K562 (cell line): ENCODE results near the gene SNX25. TPM values are rescaled to one million over a fixed set of nuclear protein-coding genes. Genes with fewer than 3 reads are reported as not detected.
A peak's percentile ranks its signal among the peaks of the same experiment; 100 is the strongest.

Experiments used
- CXXC5 ChIP-seq: fragments of 250-450 bp; sonication (Bioruptor Pico); IDR thresholded peaks from 2 replicates; pipeline ENCODE4 v1.8.0; 2022; ENCODE audit warnings: inconsistent platforms, mild to moderate bottlenecking, moderate library complexity
- SAFB2 ChIP-seq: fragments of 200-400 bp; formaldehyde crosslinking; IDR thresholded peaks from 2 replicates; pipeline ENCODE4 v1.6.1; 2018; ENCODE audit warnings: borderline replicate concordance, low read length, low read depth, moderate library complexity; ENCODE audit not compliant: severe bottlenecking
- UBTF ChIP-seq, 2 experiments: IDR thresholded peaks; 2 replicates each; pipeline ENCODE4 v1.6.1; 2012; ENCODE audit warnings: improper control_type of control experiment in 2 of 2, low read depth in 2 of 2, low read length in 2 of 2, borderline replicate concordance in 1 of 2
- polyA plus RNA-seq, 8 experiments: library from polyadenylated mRNA; depleted of rRNA in 4 of 8; stranded (reverse) in 5 of 8; unstranded in 3 of 8; fragments of >200 nt; fragmentation: Nextera tagmentation in 2 of 8; fragmentation: Illumina TruSeq in 1 of 8; extraction: Ambion mirVana in 2 of 8; extraction: Trizol in 1 of 8; gene quantifications; 2 replicates each; pipeline versions ENCODE4 v1.2.1 to v1.2.3, GENCODE V29; 2011 to 2014; ENCODE audit warnings: inconsistent platforms in 1 of 8, missing spikeins in 1 of 8
- total RNA-seq, 7 experiments: library from RNA; depleted of rRNA in 6 of 7; stranded (reverse); fragments of >200 nt in 6 of 7; fragmentation: Illumina TruSeq in 2 of 7; extraction: Trizol in 2 of 7; gene quantifications; 2 replicates each; pipeline versions ENCODE4 v1.2.1 to v1.2.3, GENCODE V29; 2011 to 2021; ENCODE audit warnings: low replicate concordance in 1 of 7
- TF ChIP-seq, protein P1 (sequence below): sonication (generic); formaldehyde crosslinking; IDR thresholded peaks from 2 replicates; pipeline ENCODE4 v1.8.0; 2022; ENCODE audit warnings: mild to moderate bottlenecking, missing genetic modification reagents, borderline replicate concordance
- TF ChIP-seq, protein P2 (sequence below), 2 experiments: fragments of 450-650 bp in 1 of 2; sonication (generic) in 1 of 2; formaldehyde crosslinking in 1 of 2; IDR thresholded peaks; 2 replicates each; pipeline versions ENCODE4 v1.7.1 to v1.9.0; 2016 to 2022; ENCODE audit warnings: inconsistent platforms in 1 of 2, mild to moderate bottlenecking in 1 of 2, missing genetic modification reagents in 1 of 2
- TF ChIP-seq, protein P3 (sequence below): sonication (generic); formaldehyde crosslinking; IDR thresholded peaks from 2 replicates; pipeline ENCODE4 v1.8.0; 2022; ENCODE audit warnings: mild to moderate bottlenecking, missing genetic modification reagents

The SNX25 gene
- total and polyA plus RNA-seq, 9 of the 15 experiments (the other 6 are each of a cell fraction or from before 2014, with no cell fraction given) = 2.5 to 23.4 (median 13.3) TPM

- TF ChIP-seq, protein P1, sequence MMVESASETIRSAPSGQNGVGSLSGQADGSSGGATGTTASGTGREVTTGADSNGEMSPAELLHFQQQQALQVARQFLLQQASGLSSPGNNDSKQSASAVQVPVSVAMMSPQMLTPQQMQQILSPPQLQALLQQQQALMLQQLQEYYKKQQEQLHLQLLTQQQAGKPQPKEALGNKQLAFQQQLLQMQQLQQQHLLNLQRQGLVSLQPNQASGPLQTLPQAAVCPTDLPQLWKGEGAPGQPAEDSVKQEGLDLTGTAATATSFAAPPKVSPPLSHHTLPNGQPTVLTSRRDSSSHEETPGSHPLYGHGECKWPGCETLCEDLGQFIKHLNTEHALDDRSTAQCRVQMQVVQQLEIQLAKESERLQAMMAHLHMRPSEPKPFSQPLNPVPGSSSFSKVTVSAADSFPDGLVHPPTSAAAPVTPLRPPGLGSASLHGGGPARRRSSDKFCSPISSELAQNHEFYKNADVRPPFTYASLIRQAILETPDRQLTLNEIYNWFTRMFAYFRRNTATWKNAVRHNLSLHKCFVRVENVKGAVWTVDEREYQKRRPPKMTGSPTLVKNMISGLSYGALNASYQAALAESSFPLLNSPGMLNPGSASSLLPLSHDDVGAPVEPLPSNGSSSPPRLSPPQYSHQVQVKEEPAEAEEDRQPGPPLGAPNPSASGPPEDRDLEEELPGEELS (CRISPR knock-in tag) = 0 out of 2 replicates have a peak, but pooled peaks have one; percentile 34
- TF ChIP-seq, protein P2, sequence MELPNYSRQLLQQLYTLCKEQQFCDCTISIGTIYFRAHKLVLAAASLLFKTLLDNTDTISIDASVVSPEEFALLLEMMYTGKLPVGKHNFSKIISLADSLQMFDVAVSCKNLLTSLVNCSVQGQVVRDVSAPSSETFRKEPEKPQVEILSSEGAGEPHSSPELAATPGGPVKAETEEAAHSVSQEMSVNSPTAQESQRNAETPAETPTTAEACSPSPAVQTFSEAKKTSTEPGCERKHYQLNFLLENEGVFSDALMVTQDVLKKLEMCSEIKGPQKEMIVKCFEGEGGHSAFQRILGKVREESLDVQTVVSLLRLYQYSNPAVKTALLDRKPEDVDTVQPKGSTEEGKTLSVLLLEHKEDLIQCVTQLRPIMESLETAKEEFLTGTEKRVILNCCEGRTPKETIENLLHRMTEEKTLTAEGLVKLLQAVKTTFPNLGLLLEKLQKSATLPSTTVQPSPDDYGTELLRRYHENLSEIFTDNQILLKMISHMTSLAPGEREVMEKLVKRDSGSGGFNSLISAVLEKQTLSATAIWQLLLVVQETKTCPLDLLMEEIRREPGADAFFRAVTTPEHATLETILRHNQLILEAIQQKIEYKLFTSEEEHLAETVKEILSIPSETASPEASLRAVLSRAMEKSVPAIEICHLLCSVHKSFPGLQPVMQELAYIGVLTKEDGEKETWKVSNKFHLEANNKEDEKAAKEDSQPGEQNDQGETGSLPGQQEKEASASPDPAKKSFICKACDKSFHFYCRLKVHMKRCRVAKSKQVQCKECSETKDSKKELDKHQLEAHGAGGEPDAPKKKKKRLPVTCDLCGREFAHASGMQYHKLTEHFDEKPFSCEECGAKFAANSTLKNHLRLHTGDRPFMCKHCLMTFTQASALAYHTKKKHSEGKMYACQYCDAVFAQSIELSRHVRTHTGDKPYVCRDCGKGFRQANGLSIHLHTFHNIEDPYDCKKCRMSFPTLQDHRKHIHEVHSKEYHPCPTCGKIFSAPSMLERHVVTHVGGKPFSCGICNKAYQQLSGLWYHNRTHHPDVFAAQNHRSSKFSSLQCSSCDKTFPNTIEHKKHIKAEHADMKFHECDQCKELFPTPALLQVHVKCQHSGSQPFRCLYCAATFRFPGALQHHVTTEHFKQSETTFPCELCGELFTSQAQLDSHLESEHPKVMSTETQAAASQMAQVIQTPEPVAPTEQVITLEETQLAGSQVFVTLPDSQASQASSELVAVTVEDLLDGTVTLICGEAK (IDR thresholded peaks at IDR 0.05) = no peak
- TF ChIP-seq, protein P2 (CRISPR knock-in tag; IDR thresholded peaks at IDR 0.05) = no peak
- no peak for TF ChIP-seq SAFB2
- peak in 1 of 2 experiments; percentile 26; a peak in 1 of 4 replicates for TF ChIP-seq UBTF (IDR thresholded peaks at IDR 0.05; ENCODE audit: borderline replicate concordance in 1 of 2, low read depth in 2 of 2, low read length in 2 of 2)
- peak; percentile 95 for TF ChIP-seq CXXC5 (CRISPR knock-in tag)
- TF ChIP-seq, protein P3, sequence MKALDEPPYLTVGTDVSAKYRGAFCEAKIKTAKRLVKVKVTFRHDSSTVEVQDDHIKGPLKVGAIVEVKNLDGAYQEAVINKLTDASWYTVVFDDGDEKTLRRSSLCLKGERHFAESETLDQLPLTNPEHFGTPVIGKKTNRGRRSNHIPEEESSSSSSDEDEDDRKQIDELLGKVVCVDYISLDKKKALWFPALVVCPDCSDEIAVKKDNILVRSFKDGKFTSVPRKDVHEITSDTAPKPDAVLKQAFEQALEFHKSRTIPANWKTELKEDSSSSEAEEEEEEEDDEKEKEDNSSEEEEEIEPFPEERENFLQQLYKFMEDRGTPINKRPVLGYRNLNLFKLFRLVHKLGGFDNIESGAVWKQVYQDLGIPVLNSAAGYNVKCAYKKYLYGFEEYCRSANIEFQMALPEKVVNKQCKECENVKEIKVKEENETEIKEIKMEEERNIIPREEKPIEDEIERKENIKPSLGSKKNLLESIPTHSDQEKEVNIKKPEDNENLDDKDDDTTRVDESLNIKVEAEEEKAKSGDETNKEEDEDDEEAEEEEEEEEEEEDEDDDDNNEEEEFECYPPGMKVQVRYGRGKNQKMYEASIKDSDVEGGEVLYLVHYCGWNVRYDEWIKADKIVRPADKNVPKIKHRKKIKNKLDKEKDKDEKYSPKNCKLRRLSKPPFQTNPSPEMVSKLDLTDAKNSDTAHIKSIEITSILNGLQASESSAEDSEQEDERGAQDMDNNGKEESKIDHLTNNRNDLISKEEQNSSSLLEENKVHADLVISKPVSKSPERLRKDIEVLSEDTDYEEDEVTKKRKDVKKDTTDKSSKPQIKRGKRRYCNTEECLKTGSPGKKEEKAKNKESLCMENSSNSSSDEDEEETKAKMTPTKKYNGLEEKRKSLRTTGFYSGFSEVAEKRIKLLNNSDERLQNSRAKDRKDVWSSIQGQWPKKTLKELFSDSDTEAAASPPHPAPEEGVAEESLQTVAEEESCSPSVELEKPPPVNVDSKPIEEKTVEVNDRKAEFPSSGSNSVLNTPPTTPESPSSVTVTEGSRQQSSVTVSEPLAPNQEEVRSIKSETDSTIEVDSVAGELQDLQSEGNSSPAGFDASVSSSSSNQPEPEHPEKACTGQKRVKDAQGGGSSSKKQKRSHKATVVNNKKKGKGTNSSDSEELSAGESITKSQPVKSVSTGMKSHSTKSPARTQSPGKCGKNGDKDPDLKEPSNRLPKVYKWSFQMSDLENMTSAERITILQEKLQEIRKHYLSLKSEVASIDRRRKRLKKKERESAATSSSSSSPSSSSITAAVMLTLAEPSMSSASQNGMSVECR (CRISPR knock-in tag) = peak; percentile 53; the same call in 1 of the 2 replicates
Measured at GRCh38 chr4:185203486-185204237, 5.7 kb upstream of the SNX25 start, which contains the start of gene CFAP97 (continued).
